HG02623 (cell line): ENCODE measurements around the gene ST8SIA6.
"Not testable (repeated sequence)": the region's sequence is repeated elsewhere in the genome, so short reads cannot be mapped to it uniquely, and the experiment has no call there.

Source experiments
- ATAC-seq: cut with Tn5 transposase; IDR thresholded peaks from one replicate; pipeline ENCODE4 v1.9.1; 2021; ENCODE audit warnings: moderate library complexity; ENCODE audit not compliant: unreplicated experiment

The ST8SIA6 gene

GRCh38 chr10:17427666-17428350 lies 26.6 kb downstream of the ST8SIA6 start:
- ATAC-seq = no peak

GRCh38 chr10:17427201-17427600 lies 27.2 kb downstream of the ST8SIA6 start:
- no peak for ATAC-seq

DNA sequence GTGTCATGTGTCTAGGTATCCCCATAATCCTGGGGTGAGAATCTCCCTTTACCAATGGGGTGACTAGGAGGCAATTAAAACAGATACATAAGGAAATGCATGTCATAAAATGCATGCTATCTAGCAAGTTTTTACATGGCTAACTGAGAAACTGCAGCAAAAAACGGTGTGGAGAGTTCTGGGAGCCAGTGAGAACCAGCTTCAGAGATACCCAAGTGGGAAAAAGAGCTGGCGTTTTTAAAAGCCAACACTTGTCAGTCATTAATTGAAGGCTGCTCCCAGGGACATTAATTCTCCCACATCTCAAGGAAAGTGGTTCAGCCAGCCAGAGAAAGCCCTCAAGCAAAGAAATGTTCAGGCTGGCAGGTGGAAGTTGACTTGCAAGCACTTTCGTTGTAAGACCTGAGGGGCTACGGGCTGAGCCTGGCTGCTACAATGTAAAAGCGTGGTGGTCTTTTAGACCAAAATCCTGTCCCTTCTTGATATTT lies 28.1 kb downstream of the ST8SIA6 start:
- no peak for ATAC-seq

GRCh38 chr10:17425584-17426262 lies 28.7 kb downstream of the ST8SIA6 start:
- no peak for ATAC-seq

DNA sequence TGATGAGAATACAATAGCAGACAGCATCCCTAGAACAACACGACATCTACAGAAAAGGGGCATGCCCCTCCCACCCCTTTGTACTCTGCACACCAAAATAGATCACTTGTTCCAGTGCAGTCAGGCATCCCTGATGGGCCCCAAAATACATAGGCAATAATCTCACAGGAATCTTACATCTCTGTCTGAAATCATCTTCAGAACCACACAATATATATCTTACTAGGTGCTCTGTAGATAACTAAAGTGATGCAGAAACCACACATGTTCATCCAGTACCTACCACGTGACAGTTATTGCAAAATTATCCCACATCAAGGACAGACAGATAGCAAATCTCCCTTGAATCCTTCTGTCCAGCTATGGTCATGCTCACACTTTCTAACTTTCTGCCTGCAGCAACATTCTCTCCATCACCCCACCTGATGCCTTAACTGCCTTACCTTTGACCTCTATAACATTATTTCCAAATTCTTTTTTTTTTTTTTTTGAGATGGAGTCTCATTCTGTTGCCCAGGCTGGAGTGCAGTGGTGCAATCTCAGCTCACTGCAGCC lies 30.7 kb downstream of the ST8SIA6 start:
- no peak for ATAC-seq

- no peak for ATAC-seq
These were observed 31.5 kb downstream of the ST8SIA6 start for GRCh38 chr10:17422931-17423330.

DNA sequence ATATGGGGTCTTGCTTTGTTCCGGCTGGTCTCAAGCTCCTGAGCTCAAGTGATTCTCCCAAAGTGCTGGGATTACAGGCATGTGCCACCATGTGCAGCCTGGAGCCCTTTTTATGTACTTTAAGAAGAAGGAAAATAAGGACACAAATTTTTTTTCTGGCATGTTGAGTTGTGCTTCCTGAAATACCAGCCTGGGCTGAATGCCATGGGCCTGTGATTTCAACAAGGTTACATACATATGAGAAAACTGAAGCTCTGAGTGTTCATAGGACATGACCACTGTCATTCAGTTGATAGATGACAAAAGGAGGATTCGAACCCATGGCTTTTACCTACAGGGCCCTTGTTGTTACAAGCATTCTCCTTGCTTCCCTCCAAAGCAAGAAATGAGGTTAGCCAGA lies 36.1 kb downstream of the ST8SIA6 start:
- ATAC-seq = no peak

GRCh38 chr10:17416442-17417211 lies 37.8 kb downstream of the ST8SIA6 start:
- no peak for ATAC-seq

DNA sequence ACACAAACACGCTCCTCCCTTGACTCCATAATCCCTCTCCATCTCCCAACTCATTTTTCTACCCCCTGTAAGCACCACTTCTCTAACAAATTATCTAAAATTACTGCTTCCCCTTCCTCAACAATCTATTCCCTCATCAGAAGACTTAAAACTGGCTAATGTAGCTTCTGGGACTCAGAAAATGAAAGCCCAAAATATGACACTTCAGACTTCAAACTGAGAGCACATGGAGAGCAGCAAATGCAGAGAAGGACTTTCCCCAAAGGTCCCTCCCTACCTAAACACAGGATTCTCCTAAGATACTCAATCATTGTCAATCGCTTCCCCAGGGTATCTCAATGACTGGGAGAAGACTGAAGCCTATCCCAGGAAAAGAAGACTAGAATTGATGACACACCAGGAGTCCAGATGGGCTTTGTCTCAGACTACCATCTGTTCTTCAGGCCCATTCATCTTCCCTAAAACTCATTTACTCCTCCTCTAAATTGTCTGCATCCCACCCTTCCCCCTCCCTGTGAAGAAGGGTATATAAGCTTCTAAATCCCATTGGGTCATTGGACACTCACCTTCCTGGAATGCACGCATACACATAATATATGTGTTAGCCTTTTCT lies 39.2 kb downstream of the ST8SIA6 start:
- no peak for ATAC-seq

- ATAC-seq = no peak
These were observed 39.9 kb downstream of the ST8SIA6 start for GRCh38 chr10:17414484-17414883.

DNA sequence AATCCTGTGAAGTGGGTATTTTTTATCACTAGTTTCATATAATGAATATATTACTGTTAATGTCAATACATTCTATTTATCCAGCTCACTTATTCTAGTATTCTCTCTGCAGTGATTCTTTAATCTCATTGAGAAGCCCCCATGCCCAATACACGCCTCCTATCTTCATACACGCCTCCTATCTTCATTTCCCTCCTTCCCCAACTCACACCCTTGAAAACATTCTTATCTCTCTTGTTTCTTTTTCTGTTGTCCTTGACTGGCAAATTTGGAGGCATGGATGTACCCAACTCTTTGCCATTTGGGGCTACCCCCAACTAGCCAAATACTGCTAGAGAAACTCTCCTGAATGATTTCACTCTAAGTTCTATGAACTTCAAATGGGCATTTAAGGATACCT lies 40.5 kb downstream of the ST8SIA6 start:
- ATAC-seq = no peak

GRCh38 chr10:17412323-17412722 lies 42.1 kb downstream of the ST8SIA6 start:
- no peak for ATAC-seq

GRCh38 chr10:17410907-17411306 lies 43.5 kb downstream of the ST8SIA6 start:
- no peak for ATAC-seq

GRCh38 chr10:17409170-17409733 lies 45.1 kb downstream of the ST8SIA6 start:
- ATAC-seq = no peak

- ATAC-seq = no peak
These were observed 47.3 kb downstream of the ST8SIA6 start for GRCh38 chr10:17407047-17407446.

DNA sequence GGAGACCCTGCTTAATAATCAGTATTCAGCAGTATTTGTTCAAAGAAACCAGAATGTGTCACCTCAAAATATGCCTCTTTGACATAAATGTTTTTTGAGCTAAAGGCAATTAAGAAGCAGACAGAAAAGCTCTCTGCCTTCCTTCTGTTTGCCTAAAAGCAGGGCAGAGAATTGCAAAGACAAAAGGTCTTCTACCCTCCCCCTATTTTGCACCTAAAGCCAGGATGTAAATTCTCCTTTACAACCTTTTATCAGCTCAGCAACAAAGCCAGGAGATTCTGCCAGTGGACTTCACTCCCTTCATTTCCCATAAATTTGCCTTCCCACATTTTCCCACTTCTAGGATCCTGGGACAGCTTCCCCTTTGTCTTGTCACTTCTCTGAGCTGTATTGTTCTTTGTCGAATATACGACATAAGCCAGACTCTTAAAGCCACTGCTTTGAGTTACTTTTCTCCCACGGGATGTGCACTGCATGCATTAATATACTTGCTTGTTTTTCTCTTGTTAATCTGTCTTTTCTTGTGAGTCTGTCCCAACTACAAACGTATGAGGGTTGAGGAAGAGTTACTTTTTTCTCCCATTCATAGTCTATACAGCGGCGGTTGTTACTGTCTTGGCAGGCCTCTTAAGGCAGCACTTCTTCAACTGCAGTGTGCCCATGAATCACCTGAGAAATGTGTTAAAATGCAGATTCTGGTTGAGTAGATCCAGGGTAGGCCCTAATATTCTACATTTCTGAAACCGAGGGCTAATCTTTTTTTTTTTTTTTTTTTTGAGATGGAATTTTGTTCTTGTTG lies 48.2 kb downstream of the ST8SIA6 start:
- ATAC-seq = no peak

- ATAC-seq = no peak
These were observed 51.2 kb downstream of the ST8SIA6 start for GRCh38 chr10:17403161-17403560.

DNA sequence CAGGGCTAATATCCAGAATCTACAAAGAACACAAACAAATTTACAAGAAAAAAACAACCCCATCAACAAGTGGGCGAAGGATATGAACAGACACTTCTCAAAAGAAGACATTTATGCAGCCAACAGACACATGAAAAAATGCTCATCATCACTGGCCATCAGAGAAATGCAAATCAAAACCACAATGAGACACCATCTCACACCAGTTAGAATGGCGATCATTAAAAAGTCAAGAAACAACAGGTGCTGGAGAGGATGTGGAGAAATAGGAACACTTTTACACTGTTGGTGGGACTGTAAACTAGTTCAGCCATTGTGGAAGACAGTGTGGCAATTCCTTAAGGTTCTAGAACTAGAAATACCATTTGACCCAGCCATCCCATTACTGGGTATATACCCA lies 52.4 kb downstream of the ST8SIA6 start:
- ATAC-seq = not testable (repeated sequence)

GRCh38 chr10:17396004-17396403 lies 58.4 kb downstream of the ST8SIA6 start:
- no peak for ATAC-seq

DNA sequence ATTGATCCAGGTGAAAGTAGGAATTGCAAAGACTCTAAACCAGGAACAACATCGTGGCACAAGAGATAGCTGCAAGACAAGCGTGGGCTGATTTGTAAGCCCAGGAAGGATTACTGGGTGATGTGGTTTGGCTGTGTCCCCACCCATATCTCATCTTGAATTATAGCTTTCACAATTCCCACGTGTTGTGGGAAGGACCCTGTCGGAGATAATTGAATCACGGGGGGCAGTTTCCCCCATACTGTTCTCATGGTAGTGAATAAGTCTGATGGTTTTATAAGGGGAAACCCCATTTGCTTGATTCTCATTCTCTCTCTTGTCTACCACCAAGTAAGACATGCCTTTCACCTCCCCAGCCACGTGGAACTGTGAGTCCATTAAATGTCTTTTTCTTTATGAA lies 59.5 kb downstream of the ST8SIA6 start:
- ATAC-seq = no peak
